ENCODE results near the gene CD177.
"Not testable (repeated sequence)": the region's sequence is repeated elsewhere in the genome, so short reads cannot be mapped to it uniquely, and the experiment has no call there.

Gene CD177

DNA sequence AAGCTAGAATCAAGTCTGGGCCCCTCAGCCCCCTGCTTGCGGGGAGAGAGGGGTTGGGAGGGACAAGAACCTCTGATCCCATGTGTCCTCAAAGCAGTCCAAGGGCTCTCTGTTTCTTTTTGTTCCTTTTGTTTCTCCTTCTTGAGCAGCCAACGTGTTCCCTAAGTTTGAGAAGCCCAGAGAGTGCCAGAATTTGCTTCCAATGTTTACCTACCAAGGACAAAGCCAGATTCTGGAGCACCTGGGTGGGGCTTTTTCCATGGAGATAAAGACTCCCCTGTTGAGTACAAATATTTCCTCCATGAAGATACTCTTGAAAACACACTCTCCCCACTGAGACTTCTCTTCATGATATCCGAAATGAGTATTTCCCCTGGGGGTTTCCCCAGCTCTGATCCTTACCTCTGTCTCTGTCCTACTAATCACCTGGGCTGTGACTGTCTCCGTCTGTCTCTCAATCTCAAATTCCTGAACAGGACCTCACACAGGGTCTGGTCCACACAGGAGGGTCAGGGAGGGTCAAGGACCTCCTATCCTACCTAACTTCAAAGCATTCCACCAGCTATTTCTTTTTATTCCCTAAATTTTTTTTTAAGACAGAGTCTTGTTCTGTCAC, 27.4 kb downstream of the CD177 start:
- DNase-seq (ENCODE audit: low spot score), result no peak

GRCh38 chr19:43382586-43383216, 29.2 kb downstream of the CD177 start:
- not testable (repeated sequence) for DNase-seq (ENCODE audit: low spot score)

- not testable (repeated sequence) for DNase-seq (ENCODE audit: low spot score)
Measured at GRCh38 chr19:43383254-43383653, 29.8 kb downstream of the CD177 start.

GRCh38 chr19:43383759-43384158, 30.3 kb downstream of the CD177 start:
- not testable (repeated sequence) for DNase-seq (ENCODE audit: low spot score)

DNA sequence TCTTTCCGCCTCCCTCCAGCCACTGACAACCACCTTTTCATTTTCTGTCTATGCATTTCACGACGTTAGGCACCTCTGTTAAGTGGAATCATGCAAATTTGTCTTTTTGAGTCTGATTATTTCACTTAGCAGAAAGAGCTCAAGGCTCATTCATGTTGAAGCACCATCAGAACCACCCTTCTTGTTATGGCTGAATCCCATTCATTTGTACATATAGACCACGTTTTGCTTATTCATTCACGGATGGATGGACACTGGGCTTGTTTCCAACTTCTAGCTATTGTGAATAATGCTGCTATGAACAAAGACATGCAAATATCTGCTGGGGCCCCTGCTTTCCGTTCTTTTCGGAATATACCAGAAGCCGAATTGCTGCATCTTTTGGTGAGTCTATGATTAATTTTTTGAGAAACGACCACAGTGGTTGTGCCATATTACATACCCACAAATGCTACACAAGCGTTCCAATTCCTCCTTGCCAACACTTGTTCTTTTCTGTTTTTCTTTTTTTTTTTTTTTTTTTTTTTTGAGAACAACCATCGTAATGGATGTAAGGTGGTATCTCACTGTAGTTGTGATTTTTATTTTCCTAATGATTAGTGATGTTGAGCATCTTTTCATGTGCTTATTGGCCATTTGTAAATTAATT, 37.5 kb downstream of the CD177 start:
- not testable (repeated sequence) for DNase-seq (ENCODE audit: low spot score)

- not testable (repeated sequence) for DNase-seq (ENCODE audit: low spot score)
Measured at GRCh38 chr19:43391552-43391935, 38.1 kb downstream of the CD177 start.

GRCh38 chr19:43393501-43393900, 40.0 kb downstream of the CD177 start:
- not testable (repeated sequence) for DNase-seq (ENCODE audit: low spot score)

- DNase-seq (ENCODE audit: low spot score), result no peak
Measured at GRCh38 chr19:43395561-43395960, 42.1 kb downstream of the CD177 start.

GRCh38 chr19:43406297-43406696, 52.8 kb downstream of the CD177 start:
- no peak for DNase-seq (ENCODE audit: low spot score)

DNA sequence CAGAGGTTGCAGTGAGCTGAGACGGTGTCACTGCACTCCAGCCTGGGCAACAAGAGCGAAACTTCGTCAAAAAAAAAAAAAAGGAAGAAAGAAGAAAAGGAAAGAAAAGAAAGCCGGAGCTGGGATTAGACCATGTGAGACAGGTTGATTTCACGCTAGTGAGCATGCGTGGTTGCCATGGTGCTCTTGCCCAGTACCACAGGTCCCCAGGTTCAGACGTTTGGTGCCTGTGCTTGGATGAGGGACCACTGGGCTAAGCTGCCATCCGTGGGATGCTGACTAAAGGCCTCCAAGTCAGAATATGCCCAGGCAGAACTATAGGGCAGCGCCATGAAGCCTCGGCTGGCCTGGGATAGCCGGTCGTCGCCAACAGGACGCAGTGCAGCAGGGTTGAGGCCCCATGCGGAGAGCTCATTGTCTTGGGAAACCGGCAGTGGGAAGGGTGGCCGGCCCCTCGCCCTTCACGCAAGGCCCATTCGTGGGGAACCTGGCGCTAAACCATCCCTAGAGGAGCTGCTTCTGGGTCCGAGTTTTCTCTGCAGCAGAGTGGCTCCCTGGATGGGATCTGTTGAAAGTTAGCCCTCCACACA, 54.0 kb downstream of the CD177 start:
- no peak for DNase-seq (ENCODE audit: low spot score)

DNA sequence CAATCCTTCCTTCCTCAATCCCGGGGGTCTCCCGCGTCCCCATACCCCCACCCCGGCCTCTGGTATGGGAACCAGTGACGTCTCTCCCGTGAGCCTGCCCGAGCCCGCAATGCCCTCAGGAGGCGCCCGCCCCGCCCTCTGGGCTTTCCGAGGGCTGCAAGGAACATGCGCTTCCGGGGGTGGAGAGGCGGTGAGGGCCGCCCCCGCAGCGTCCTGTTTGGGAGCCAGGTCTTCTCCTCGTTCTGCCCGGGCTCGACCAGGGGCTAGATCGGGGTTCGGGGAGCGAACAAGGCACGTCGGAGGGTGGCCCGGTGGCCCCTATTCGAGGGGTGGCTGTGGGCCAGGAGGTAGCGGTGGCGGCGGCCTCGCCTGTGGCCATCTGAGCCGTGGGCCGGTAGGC, 54.6 kb downstream of the CD177 start:
- no peak for DNase-seq (ENCODE audit: low spot score)

DNA sequence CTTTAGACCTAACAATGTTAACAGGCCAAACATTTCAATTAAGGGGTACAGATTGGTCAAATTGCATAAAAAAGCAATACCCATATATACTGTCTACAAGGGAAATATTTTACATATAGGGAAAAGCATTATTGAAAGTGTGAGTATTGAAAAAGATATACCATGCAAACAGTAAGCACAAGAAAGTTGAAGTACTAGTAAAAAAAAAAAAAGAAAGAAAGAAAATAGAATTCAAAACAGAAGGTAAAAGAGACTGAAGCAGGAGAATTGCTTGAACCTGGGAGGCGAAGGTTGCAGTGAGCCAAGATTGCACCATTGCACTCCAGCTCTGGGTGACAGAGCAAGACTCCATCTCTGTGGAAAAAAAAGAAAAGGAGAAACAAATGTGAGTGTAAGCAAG, 55.9 kb downstream of the CD177 start:
- DNase-seq (ENCODE audit: low spot score), result no peak

GRCh38 chr19:43412441-43412840, 59.0 kb downstream of the CD177 start:
- DNase-seq (ENCODE audit: low spot score), result no peak

All from hematopoietic multipotent progenitor cell treated with erythropoietin and hydrocortisone succinate and interleukin-3 and kit ligand, for 15 days (in vitro differentiated cells).